ENCODE measurements around the gene LINGO1.

LINGO1 gene

DNA sequence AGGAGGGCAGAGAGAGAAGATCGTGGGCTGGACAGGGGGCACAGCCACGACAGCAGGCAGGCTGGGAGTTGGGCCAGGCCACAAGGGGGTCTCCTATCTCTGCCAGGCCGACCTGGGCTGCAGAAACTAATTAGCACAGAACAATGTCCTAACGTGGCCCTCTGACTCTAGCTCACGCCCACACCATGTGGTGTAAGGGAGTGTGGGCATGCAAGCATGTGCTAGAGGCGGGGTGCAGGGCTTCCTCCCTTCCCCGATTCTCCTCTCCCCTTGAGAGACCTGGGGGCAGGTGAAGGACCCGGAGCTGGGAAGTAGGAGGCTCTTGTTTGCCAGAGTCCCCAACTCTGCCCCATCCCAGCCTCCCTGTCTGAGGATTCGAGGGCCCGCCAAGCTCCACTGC is 65.5 kb downstream of the LINGO1 start:
- DNase-seq = no peak

DNA sequence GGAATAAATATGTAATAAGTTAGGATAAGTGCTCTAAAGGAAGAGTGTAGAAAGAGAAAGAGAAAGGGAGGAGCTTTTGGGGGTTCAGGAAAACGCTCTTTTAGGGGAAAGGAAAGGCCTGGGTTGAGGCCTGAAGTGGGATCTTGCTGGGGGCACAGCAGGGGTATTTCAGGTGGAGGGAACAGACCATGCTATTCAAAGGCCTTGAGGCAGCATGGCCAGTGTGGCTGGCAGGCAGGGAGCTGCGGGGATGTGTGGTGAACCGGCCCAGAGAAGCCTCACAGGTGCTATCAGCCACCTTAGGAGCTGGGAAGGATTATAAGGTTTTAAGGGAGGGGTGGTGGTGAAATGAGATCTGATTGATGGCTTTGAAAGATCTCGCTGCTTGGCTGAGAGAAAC is 66.6 kb downstream of the LINGO1 start:
- DNase-seq = no peak

DNA sequence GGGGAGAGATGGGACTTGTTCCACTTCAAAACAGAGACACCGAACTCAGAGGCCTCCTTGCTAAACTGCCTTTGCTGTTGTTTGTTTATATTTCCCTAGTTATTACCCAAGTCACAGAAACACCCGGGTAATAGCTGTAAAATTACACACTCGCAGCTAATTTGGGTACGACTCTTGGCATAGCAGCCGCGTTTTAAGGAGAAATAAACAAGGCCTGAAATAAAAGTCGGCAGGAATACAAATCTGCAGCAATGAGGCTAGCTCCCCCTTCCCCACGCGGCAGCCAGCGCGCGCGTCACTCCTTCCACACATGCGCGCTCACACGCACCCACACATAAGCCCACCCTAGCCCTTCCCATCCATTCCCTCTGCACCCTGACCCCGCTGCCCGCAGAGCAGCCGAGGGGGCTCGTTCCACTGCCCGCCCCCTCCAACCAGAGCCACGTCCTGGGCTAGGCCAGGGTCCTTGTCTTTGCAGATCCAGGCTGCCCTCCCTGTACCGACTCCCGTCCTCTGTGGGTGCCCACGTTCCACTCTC is 67.3 kb downstream of the LINGO1 start:
- no peak for DNase-seq

DNA sequence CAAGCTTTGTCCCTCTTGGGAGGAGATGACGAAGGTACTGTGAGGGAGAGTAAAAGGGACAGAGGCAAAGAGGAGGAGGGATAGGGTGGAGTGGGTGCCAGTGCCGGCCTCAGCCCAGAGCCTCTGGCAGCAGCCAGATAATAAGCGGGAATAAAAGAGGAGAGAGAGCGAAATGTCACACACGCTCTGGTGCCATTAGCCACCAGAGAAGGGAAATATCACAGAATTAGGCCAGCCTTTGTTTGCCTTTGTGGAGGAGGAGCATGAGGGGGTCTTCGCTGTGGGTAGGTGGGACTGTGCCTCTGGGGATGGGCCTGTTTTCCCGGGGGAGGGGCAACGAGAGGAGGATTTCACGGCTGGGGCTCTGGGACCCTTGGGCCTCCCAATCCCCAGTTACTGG is 67.8 kb downstream of the LINGO1 start:
- no peak for DNase-seq

DNA sequence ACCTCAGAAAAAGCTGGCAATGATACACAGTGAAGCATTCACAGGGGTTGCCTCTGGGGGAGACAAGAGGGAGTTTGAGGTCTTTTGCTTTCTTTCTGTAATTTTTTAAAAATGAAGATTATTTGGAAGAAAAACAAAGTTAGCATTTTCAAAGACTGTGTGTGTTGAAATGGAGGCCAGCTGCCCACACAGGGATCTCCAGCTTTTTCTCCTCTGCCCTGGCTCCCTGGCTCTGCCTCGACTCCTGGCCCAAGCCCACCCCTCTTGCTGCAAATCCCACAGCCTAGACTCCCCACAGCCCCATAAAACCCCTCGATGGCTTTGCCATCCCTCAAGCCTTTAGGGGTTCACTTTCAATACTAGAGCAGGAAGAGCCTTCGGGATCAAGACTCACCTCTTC is 68.4 kb downstream of the LINGO1 start:
- DNase-seq = no peak

DNA sequence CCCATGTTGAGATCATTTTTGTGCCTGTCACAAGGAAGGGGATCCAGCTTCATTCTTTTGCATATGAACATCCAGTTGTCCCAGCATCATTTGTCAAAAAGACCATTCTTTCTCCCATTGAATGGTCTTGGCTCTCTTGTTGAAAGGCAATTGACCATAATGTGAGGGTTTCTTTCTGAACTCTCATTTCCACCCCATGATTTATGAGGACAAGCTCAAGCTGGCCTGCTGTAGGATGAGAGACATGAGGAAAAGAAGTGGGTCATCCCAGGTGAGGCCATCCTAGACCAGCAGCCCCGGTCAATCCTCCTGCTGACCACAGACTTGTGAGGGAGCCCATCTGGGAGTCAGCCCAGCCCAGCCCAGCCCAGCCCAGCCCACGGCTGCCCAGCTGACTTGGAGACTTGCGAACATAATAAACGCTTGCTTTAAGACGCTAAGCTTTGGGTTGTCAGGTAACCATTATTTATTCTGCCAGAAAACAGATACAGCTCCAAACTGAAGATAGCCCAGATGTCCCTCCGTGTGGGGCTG is 69.0 kb downstream of the LINGO1 start:
- DNase-seq = no peak

All from NK-92 treated with Interleukin-12 subunit alpha and Interleukin-12 subunit beta, amount 100 ng/mL, for 24 hours (cell line).